ENCODE results near the gene LLGL2.
"Not testable (repeated sequence)": the region's sequence is repeated elsewhere in the genome, so short reads cannot be mapped to it uniquely, and the experiment has no call there.

Gene LLGL2

DNA sequence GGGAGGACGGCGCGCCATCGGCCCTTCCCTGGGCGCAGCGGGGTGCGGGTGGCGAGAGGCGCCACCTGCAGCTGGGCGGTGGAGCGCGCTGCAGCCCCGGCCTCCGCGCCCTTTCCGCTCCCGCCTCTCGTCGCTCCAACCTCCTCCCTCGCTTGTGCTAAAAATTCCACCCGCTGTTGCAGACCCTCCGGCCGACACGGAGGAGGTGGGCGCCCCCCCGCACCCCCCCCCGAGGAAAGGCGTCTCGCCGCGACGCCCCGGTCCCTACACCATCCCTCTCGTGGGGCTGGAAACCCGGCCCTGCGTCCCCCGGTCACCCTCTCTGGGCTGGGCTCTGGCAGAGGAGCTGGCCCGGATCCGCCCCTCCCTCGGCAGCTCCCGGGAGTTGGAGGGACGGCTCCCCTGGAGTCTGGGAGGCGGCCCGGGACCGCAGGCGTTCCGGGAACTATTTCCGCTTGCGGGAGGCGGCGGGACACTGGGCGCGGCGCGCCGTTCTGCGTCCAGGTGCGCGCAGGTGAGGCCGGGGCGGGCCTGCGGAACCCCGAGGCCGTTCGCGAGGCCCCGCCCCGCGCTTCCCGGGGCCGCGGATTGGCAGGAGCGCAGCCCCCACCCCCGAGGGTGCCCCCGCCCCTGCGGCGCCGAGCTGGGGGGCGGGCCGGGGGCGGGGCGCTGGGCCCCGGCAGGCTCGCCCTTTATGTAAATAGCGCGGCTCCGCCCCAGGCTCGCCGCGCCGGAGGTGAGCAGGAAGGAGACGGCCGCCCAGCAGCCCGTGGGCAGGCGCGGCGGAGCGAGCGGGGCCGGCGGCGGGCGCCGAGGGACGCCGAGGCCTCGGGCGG is at the start of gene LLGL2:
Gene LLGL2, plus strand, starts transcription at position 728 of the 836 bp plus-strand sequence. CDS start 17,730 bp downstream, outside the sequence.
- DNase-seq = peak; percentile 31

DNA sequence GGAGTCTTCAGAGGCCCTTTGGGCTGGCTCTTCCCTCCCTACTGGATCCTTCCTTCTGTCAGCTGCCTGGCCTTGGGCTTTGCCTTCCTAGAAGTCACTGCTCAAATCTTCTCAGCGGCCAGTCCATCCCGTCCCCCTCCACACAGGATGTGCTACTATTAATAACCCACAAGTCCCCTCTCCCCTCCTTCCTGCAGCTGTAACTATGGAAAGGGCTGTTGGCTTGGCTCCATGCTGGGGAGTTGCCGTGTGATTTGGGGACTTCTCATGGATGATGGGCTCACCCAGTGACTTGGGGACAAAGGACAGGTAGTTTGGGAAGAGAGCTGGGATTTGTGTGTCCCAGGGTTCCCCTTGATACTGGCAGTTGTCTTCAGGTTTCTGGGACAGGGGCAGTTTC is 49.6 kb upstream of the LLGL2 start:
- DNase-seq = no peak

DNA sequence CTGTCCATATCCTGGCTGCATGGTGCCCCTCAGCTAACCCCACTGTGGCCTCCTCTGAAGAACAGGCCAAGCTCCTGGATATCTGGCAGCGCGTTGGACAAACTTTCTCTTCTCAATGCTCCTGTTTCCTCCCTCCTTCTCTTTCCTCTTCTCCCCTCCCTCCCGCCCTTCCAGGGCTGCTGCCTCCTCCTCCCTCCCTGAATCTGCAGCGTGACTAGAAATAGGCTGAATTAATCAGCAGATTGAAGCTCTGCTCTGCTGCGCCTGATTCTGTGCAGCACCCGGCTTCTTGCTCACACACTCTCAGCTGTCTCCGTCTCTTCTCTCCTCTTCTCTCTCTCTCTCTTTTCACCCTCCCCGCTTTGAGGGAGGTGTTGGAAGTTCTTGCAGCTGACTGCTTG is 49.2 kb upstream of the LLGL2 start:
- no peak for DNase-seq

- DNase-seq = no peak
These were observed 48.6 kb upstream of the LLGL2 start for GRCh38 chr17:75476752-75477489.

GRCh38 chr17:75477490-75477862 is 48.0 kb upstream of the LLGL2 start:
- not testable (repeated sequence) for DNase-seq

- no peak for DNase-seq
These were observed 47.0 kb upstream of the LLGL2 start for GRCh38 chr17:75478508-75478907.

DNA sequence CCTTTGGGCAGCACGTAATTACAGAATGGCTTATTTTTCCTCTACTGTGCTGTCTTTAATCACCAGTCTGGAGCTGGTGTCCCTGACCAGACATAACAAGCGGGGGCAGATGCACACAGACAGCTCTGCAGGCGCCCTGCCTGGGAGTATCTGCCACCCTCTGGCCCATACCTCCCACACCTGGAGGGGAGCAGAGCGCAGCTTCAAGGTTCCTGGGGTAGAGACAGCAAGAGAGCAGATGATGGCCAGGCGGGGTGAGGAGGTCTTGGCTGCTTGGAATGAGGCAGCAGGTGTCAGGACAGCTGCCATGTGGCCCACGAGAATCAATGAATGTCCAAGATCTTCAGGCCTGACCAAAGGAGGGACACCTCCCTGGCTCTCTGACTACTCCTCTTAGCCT is 45.2 kb upstream of the LLGL2 start:
- no peak for DNase-seq

DNA sequence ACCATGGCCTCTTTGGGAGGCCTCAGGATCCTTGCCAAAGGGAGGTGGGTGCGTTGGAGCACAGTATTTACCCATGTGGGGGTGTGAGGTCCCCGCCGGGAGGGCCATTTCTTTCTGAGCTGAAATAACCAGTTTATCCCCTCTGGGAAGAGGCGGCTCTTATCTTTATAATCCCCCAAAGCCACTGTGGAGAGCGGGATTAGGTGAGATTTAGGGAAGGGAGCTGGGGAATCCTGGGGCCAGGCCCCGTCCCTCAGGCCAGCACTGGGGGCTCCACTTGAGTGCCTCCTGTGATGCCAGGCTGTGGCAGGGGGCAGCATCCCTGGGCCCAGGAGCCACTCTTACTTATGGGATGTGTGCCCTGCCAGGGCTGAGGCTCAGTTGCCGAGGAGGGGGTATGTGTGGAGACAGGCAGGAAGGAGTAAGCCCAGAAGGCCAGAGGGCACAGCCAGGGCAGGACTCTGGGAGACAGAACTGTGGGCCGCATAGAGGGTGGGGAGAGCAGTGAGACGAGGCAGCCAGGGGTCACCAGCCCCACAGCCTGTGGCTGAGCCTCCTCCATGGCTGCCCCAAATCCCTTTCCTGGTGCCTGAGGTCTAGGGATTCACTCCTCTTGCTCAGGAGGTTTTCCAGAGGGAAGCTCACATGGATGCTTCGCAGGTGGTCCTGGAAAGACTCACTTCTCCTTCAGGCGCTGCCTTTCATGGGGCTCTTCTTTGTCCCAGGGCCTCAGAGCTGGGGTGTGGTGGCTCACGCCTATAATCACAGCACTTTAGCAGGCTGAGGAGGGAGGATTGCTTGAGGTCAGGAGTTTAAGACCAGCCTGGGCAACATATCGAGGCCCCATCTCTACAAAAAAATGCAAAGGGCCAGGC is 44.1 kb upstream of the LLGL2 start:
- DNase-seq = no peak

DNA sequence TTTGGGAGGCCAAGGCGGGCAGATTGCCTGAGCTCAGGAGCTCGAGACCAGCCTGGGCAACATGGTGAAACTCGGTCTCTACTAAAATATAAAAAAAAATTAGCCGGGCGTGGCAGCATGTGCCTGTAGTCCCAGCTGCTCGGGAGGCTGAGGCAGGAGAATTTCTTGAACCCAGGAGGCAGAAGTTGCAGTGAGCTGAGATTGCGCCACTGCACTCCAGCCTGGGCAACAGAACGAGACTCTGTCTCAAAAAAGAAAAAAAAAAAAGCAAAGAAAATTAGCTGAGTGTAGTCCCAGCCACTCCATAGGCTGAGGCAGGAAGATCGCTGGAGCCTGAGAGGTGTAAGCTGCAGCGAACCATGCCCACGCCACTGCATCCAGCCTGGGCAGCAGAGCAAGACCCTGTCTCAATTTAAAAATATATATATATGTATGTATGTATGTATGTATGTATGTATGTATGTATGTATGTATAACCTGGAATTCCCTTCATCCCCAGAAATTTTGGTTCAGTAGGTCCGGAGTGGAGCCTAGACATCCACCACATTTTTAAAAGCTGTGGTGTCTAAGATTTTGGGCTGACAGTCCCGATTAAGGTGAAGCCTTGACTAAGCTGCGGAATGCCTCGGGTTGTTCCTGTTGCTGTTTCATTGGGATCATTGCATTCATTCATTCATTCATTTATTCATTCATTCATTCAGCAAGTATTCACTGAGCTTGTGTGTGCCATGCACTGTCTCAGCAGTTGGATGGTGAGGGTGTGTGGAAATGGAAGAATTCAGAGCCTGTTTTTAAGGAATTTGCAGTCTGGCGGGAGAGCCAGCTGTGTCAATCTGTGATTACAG is 43.2 kb upstream of the LLGL2 start:
- no peak for DNase-seq

- DNase-seq = no peak
These were observed 39.8 kb upstream of the LLGL2 start for GRCh38 chr17:75485688-75486087.

DNA sequence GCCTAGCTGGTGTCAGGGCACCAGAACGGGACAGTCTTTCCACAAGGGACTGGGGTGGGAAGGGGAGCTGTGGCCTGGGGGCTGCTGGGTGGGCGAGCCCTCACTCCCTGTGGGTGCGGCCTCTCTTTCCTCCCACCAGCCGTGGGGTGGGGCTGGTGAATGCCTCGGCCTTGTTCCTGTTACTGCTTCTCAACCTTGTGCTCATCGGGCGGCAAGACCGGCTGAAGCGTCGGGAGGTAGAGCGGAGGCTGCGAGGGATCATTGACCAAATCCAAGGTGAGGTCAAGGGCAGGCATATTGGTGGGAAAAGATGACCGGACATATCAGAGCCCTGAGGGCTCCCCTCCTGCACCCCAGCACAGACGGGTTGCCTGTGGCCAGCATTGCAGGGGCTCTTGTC is 39.3 kb upstream of the LLGL2 start:
- no peak for DNase-seq

DNA sequence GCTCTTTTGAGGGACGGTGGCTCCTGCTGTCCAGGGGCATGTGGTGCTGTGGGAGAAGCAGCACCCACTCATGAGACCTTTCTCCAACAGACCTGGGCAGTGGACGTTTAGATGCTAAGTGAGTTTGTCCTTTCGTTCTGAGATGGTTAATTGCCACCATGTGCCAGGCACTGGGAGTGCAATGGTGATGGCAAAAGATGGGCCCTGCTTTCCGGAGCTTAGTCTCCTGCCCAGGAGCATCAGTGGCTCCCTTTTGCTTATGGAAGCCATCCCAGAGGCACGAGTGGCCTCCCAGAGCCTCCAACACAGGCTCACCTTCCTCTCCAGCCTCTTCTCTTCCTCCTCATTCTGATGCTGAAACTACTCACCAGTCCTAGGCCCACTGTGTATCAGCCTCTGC is 38.5 kb upstream of the LLGL2 start:
- no peak for DNase-seq

- no peak for DNase-seq
These were observed 38.0 kb upstream of the LLGL2 start for GRCh38 chr17:75487351-75488070.

GRCh38 chr17:75488693-75489510 is 36.6 kb upstream of the LLGL2 start:
- DNase-seq = no peak

DNA sequence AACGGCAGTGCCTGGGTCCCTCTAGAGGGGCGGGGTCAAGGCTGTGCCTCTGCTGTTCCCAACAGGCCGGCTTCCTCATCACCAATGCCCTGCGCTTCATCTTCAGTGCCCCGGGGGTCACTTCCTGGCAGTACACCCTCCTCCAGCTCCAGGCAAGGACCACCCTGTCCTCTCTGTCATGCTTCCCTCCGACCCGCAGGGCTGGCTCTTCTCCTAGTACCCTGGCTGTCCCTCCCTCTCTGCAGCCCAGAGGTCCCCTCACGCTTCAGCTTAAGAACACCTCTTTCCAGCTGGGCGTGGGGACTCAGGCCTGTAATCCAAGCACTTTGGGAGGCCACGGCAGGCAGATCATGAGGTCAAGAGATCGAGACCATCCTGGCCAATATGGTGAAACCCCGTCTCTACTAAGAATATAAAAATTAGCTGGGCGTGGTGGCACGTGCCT is 36.0 kb upstream of the LLGL2 start:
- DNase-seq = no peak

DNA sequence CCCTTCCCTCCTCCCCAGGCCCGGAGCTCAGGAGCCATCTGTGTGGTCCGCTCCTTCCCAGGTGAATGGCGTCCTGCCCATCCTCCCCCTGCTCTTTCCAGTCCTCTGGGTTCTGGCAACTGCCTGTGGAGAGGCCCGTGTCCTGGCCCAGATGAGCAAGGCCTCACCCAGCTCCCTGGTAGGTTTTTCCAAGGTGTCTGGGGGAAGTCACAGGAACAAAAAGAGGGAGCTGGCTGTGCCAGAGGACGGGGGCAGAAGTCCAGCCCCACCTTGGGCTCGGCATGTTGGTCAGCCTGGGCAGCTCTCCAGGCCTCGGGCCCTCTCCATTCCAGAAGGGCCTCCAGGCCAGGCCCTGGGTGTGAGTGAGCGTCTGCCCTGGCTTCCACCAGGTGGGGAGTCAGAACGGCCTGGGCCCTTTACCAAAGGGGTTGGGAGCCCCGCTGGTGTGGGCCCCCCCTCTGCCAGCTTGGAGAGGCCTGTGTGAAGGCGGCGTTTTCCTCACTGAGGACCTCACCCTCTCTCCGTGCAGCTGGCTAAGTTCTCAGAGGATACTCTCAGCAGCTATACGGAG is 35.2 kb upstream of the LLGL2 start:
- DNase-seq = no peak

DNA sequence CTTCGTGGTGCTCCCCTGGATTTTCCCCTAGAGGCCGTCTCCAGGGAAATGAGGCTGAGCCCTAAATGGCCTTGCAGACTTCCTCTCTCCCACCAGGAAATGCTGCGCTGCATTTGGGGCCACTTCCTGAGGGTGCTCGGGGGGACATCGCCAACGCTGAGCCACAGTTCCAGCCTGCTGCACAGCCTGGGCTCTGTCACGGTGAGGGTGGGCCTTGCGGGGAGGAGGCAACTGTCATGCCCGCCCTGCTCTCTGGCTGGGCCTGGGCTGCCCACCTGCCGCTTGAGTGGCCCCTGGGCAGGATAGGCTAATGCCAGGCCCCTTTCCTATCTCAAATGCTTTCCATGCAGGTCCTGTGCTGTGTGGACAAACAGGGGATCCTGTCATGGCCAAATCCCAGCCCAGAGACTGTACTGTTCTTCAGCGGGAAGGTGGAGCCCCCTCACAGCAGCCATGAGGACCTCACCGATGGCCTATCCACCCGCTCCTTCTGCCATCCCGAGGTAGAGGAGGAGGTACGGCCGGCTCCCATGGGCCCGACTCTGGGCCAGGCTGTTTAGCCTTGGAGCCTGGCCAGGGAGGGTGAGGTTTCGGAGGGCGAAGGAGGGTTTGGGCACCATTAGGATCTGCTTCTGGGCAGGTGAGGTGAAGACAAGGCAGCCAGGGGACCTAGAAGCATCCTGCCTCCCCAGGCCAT is 34.4 kb upstream of the LLGL2 start:
- DNase-seq = no peak

DNA sequence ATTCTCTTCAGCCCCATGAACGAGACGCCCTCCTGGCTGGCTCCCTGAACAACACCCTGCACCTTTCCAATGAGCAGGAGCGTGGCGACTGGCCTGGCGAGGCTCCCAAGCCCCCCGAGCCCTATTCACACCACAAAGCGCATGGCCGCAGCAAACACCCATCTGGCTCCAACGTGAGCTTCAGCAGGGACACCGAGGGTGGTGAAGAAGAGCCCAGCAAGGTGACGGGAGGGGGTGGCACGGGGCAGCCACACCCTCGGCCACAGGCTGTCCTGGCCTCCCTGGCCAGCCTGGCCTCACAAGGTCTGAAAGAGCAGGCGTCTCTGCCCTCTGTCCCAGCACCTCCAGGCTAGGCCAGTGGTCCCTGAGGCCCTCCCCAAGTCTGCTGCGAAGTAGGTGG is 33.8 kb upstream of the LLGL2 start:
- DNase-seq = no peak

- no peak for DNase-seq
These were observed 32.8 kb upstream of the LLGL2 start for GRCh38 chr17:75492555-75493168.

Measured in T1000 (cell line).